Measurements from ENCODE around the gene TYW1B. TPM values are rescaled to one million over a fixed set of nuclear protein-coding genes. Genes with fewer than 3 reads are reported as not detected.
A peak's percentile ranks its signal among the peaks of the same experiment; 100 is the strongest.
"Not testable (repeated sequence)": the region's sequence is repeated elsewhere in the genome, so short reads cannot be mapped to it uniquely, and the experiment has no call there.

TYW1B gene
- polyA plus RNA-seq, 3 donors = 0.17 to 2.9 (median 0.31) TPM

GRCh38 chr7:72801564-72801963 lies 26.4 kb downstream of the TYW1B start:
- no CpG with 5 or more reads among the region's 1 CpG for WGBS (ENCODE audit: insufficient coverage)
- H3K79me2 ChIP-seq (ENCODE audit: insufficient read depth, low read length); H3K4me3 ChIP-seq (replicated peaks in 1 of 3; ENCODE audit: low read depth in 2 of 3, low read length in 3 of 3); intact Hi-C loops (cut with micrococcal nuclease); H3K4me3 Mint-ChIP-seq; H3K27me3 ChIP-seq (ENCODE audit: control insufficient read depth in 2 of 2, insufficient read depth in 2 of 2, low read length in 2 of 2); H3K9ac ChIP-seq (ENCODE audit: insufficient read depth, low read length, poor library complexity, severe bottlenecking); H2AFZ ChIP-seq (ENCODE audit: insufficient read depth, low read depth, low read length, poor library complexity, severe bottlenecking); H3K27ac ChIP-seq (ENCODE audit: low read depth in 1 of 2, low read length in 2 of 2); H4K20me1 ChIP-seq (ENCODE audit: insufficient read depth, low read length); H3K9me3 ChIP-seq (replicated peaks in 1 of 2; ENCODE audit: control insufficient read depth in 1 of 2, insufficient read depth in 1 of 2, low read length in 2 of 2); H3K27ac Mint-ChIP-seq; H3K27me3 Mint-ChIP-seq (ENCODE audit: low read depth in 3 of 3); DNase-seq; H3K4me2 ChIP-seq (replicated peaks; ENCODE audit: extremely low read depth, low read length, poor library complexity, severe bottlenecking): not testable (repeated sequence)
- H3K4me1 Mint-ChIP-seq = peaks cover 14% of the 10 kb centered on the region
- peaks cover 2 to 16% of the 10 kb centered on the region in 2 donors for H3K36me3 ChIP-seq (replicated peaks in 1 of 2; ENCODE audit: control insufficient read depth in 1 of 2, insufficient read depth in 2 of 2, low read length in 2 of 2)
- peaks cover 3 to 15% (median 10%) of the 10 kb centered on the region in 7 donors for H3K9me3 Mint-ChIP-seq
- peaks cover 40 to 65% of the 10 kb centered on the region in 2 donors for H3K36me3 Mint-ChIP-seq
- peaks cover 12 to 16% of the 10 kb centered on the region in 2 donors for H3K4me1 ChIP-seq (ENCODE audit: control insufficient read depth in 1 of 2, insufficient read depth in 2 of 2, low read length in 2 of 2)

GRCh38 chr7:72795401-72795800 lies 32.6 kb downstream of the TYW1B start:
- H3K4me1 ChIP-seq (ENCODE audit: control insufficient read depth in 1 of 2, insufficient read depth in 2 of 2, low read length in 2 of 2); H3K4me3 ChIP-seq (replicated peaks in 1 of 3; ENCODE audit: low read depth in 2 of 3, low read length in 3 of 3); H3K9me3 ChIP-seq (replicated peaks in 1 of 2; ENCODE audit: control insufficient read depth in 1 of 2, insufficient read depth in 1 of 2, low read length in 2 of 2); H3K9ac ChIP-seq (ENCODE audit: insufficient read depth, low read length, poor library complexity, severe bottlenecking); H3K4me3 Mint-ChIP-seq; H3K27ac Mint-ChIP-seq; H3K4me1 Mint-ChIP-seq; H4K20me1 ChIP-seq (ENCODE audit: insufficient read depth, low read length); H3K79me2 ChIP-seq (ENCODE audit: insufficient read depth, low read length); H3K27me3 Mint-ChIP-seq (ENCODE audit: low read depth in 3 of 3); H2AFZ ChIP-seq (ENCODE audit: insufficient read depth, low read depth, low read length, poor library complexity, severe bottlenecking); H3K27ac ChIP-seq (ENCODE audit: low read depth in 1 of 2, low read length in 2 of 2); H3K36me3 ChIP-seq (replicated peaks in 1 of 2; ENCODE audit: control insufficient read depth in 1 of 2, insufficient read depth in 2 of 2, low read length in 2 of 2); intact Hi-C loops (cut with micrococcal nuclease); H3K4me2 ChIP-seq (replicated peaks; ENCODE audit: extremely low read depth, low read length, poor library complexity, severe bottlenecking); DNase-seq; H3K27me3 ChIP-seq (ENCODE audit: control insufficient read depth in 2 of 2, insufficient read depth in 2 of 2, low read length in 2 of 2): not testable (repeated sequence)
- WGBS (ENCODE audit: insufficient coverage) = no CpG with 5 or more reads among the region's 2 CpGs
- peaks cover 3 to 15% (median 11%) of the 10 kb centered on the region in 7 donors for H3K9me3 Mint-ChIP-seq
- H3K36me3 Mint-ChIP-seq = peaks cover 31 to 60% of the 10 kb centered on the region in 2 donors

- Mint-ChIP-seq H3K4me3 (no peak overlapping the region), H3K27me3 (ENCODE audit: low read depth in 3 of 3) (no peaks in the 10 kb centered on the region), H3K27ac (peak overlapping the region in 2 of 7 donors; percentile 15 to 25), H3K9me3 (peaks cover 3 to 15% (median 10%) of the 10 kb centered on the region in 7 donors), H3K36me3 (peaks cover 29 to 49% of the 10 kb centered on the region in 2 donors), H3K4me1 (peaks cover 7% of the 10 kb centered on the region)
- no peak overlapping the region for H3K4me3 ChIP-seq (replicated peaks in 1 of 3; ENCODE audit: low read depth in 2 of 3, low read length in 3 of 3)
- no peak for DNase-seq
- H3K36me3 ChIP-seq (replicated peaks in 1 of 2; ENCODE audit: control insufficient read depth in 1 of 2, insufficient read depth in 2 of 2, low read length in 2 of 2) = peaks cover 2 to 8% of the 10 kb centered on the region in 2 donors
- 94% methylated on average over 3 of the region's 6 CpGs for WGBS (ENCODE audit: insufficient coverage)
- H3K27ac ChIP-seq (ENCODE audit: low read depth in 1 of 2, low read length in 2 of 2) = no peak overlapping the region
- H3K4me1 ChIP-seq (ENCODE audit: control insufficient read depth in 1 of 2, insufficient read depth in 2 of 2, low read length in 2 of 2) = peaks cover 3 to 4% of the 10 kb centered on the region in 2 donors
- no peaks in the 10 kb centered on the region for H4K20me1 ChIP-seq (ENCODE audit: insufficient read depth, low read length)
- H3K27me3 ChIP-seq (ENCODE audit: control insufficient read depth in 2 of 2, insufficient read depth in 2 of 2, low read length in 2 of 2) = no peaks in the 10 kb centered on the region
- H3K9me3 ChIP-seq (replicated peaks in 1 of 2; ENCODE audit: control insufficient read depth in 1 of 2, insufficient read depth in 1 of 2, low read length in 2 of 2) = peaks cover 0 to 5% of the 10 kb centered on the region in 2 donors
- no peak for TF ChIP-seq CTCF (IDR thresholded peaks at IDR 0.05)
- H3K79me2 ChIP-seq (ENCODE audit: insufficient read depth, low read length) = no peaks in the 10 kb centered on the region
- intact Hi-C loops (cut with micrococcal nuclease) = no loop called here
- H3K4me2 ChIP-seq (replicated peaks; ENCODE audit: extremely low read depth, low read length, poor library complexity, severe bottlenecking) = no peak overlapping the region
- H3K9ac ChIP-seq (ENCODE audit: insufficient read depth, low read length, poor library complexity, severe bottlenecking) = no peak overlapping the region
- no peak overlapping the region for H2AFZ ChIP-seq (ENCODE audit: insufficient read depth, low read depth, low read length, poor library complexity, severe bottlenecking)
These were observed 34.2 kb downstream of the TYW1B start for GRCh38 chr7:72793791-72794190.

- H3K27me3 Mint-ChIP-seq (ENCODE audit: low read depth in 3 of 3); H3K4me3 ChIP-seq (replicated peaks in 1 of 3; ENCODE audit: low read depth in 2 of 3, low read length in 3 of 3); H3K4me2 ChIP-seq (replicated peaks; ENCODE audit: extremely low read depth, low read length, poor library complexity, severe bottlenecking); H3K9me3 ChIP-seq (replicated peaks in 1 of 2; ENCODE audit: control insufficient read depth in 1 of 2, insufficient read depth in 1 of 2, low read length in 2 of 2); H3K27ac ChIP-seq (ENCODE audit: low read depth in 1 of 2, low read length in 2 of 2); H3K9ac ChIP-seq (ENCODE audit: insufficient read depth, low read length, poor library complexity, severe bottlenecking); H3K4me3 Mint-ChIP-seq; H2AFZ ChIP-seq (ENCODE audit: insufficient read depth, low read depth, low read length, poor library complexity, severe bottlenecking); H3K79me2 ChIP-seq (ENCODE audit: insufficient read depth, low read length); intact Hi-C loops (cut with micrococcal nuclease); H3K4me1 ChIP-seq (ENCODE audit: control insufficient read depth in 1 of 2, insufficient read depth in 2 of 2, low read length in 2 of 2); H3K4me1 Mint-ChIP-seq; H4K20me1 ChIP-seq (ENCODE audit: insufficient read depth, low read length); H3K27ac Mint-ChIP-seq; H3K9me3 Mint-ChIP-seq; H3K27me3 ChIP-seq (ENCODE audit: control insufficient read depth in 2 of 2, insufficient read depth in 2 of 2, low read length in 2 of 2); H3K36me3 ChIP-seq (replicated peaks in 1 of 2; ENCODE audit: control insufficient read depth in 1 of 2, insufficient read depth in 2 of 2, low read length in 2 of 2); DNase-seq: not testable (repeated sequence)
- WGBS (ENCODE audit: insufficient coverage) = no CpG with 5 or more reads among the region's 3 CpGs
- peaks cover 16 to 31% of the 10 kb centered on the region in 2 donors for H3K36me3 Mint-ChIP-seq
These were observed 37.3 kb downstream of the TYW1B start for GRCh38 chr7:72790698-72791060.
